WTC11 (cell line): ENCODE measurements around the gene RBFOX2. TPM values are rescaled to one million over a fixed set of nuclear protein-coding genes. Genes with fewer than 3 reads are reported as not detected.

Source experiments
- ATAC-seq: fragments of 200-7000 bp; cut with Tn5 transposase; 2 replicates; pipeline ENCODE4 v1.10.0; 2021; ENCODE audit warnings: mild to moderate bottlenecking, moderate library complexity
- CTCF ChIA-PET: fragments of 300-600 bp; sonication (Branson Sonifier 250); formaldehyde crosslinking; loops from one replicate; lab custom pipeline; 2021; ENCODE audit warnings: antibody characterized with exemption; lab: Charles Lee
- POLR2A ChIA-PET: fragments of 350-600 bp; sonication (Branson Sonifier 250); formaldehyde crosslinking; loops from one replicate; lab custom pipeline; 2021; ENCODE audit warnings: antibody characterized with exemption; lab: Charles Lee
- DNase-seq: peaks from one replicate; pipeline ENCODE4 v3.0.0; 2021; ENCODE audit warnings: low spot score
- H3K27ac Mint-ChIP-seq: 2 replicates; pipeline ENCODE4 v1.8.0; 2021; ENCODE audit warnings: mixed read lengths
- H3K27me3 Mint-ChIP-seq: 2 replicates; pipeline ENCODE4 v1.8.0; 2021; ENCODE audit warnings: low read depth, mild to moderate bottlenecking, moderate library complexity, mixed read lengths
- H3K36me3 Mint-ChIP-seq: 2 replicates; pipeline ENCODE4 v1.8.0; 2021; ENCODE audit warnings: mixed read lengths
- H3K4me1 Mint-ChIP-seq: 2 replicates; pipeline ENCODE4 v1.8.0; 2022; ENCODE audit warnings: mixed read lengths
- H3K4me3 Mint-ChIP-seq: 2 replicates; pipeline ENCODE4 v1.8.0; 2021; ENCODE audit warnings: mild to moderate bottlenecking, moderate library complexity, mixed read lengths
- H3K9me3 Mint-ChIP-seq: 2 replicates; pipeline ENCODE4 v1.8.0; 2021; ENCODE audit warnings: mixed read lengths
- ATF1 ChIP-seq: sonication (generic); formaldehyde crosslinking; IDR thresholded peaks from 2 replicates; pipeline ENCODE4 v1.8.1; 2023; ENCODE audit warnings: mild to moderate bottlenecking, moderate library complexity, missing genetic modification reagents
- ATF2 ChIP-seq: sonication (generic); formaldehyde crosslinking; IDR thresholded peaks from 2 replicates; pipeline ENCODE4 v1.8.1; 2022; ENCODE audit warnings: low read depth, missing genetic modification reagents, borderline replicate concordance
- ATF3 ChIP-seq: sonication (generic); formaldehyde crosslinking; conservative IDR thresholded peaks from 2 replicates; pipeline ENCODE4 v1.8.1; 2022; ENCODE audit warnings: mild to moderate bottlenecking, missing genetic modification reagents
- E2F4 ChIP-seq: sonication (generic); formaldehyde crosslinking; IDR thresholded peaks from 2 replicates; pipeline ENCODE4 v1.8.1; 2022; ENCODE audit warnings: low read depth, mild to moderate bottlenecking, moderate library complexity, missing genetic modification reagents, borderline replicate concordance
- EMX1 ChIP-seq: fragments of 250-450 bp; sonication (Bioruptor Pico); IDR thresholded peaks from 2 replicates; pipeline ENCODE4 v1.8.0; 2021; ENCODE audit warnings: mild to moderate bottlenecking
- ETV6 ChIP-seq: sonication (generic); formaldehyde crosslinking; IDR thresholded peaks from 2 replicates; pipeline ENCODE4 v1.8.1; 2022; ENCODE audit warnings: mild to moderate bottlenecking, missing genetic modification reagents
- FOXJ3 ChIP-seq: sonication (generic); formaldehyde crosslinking; IDR thresholded peaks from 2 replicates; pipeline ENCODE4 v1.9.0; 2021; ENCODE audit warnings: missing genetic modification reagents, mild to moderate bottlenecking, borderline replicate concordance
- GTF2I ChIP-seq: fragments of 250-450 bp; sonication (Bioruptor Pico); conservative IDR thresholded peaks from 2 replicates; pipeline ENCODE4 v1.4.0; 2021; ENCODE audit warnings: mild to moderate bottlenecking
- IRF1 ChIP-seq: sonication (generic); formaldehyde crosslinking; IDR thresholded peaks from 2 replicates; pipeline ENCODE4 v1.8.0; 2023; ENCODE audit warnings: missing genetic modification reagents
- MAX ChIP-seq: sonication (generic); formaldehyde crosslinking; IDR thresholded peaks from 2 replicates; pipeline ENCODE4 v1.8.0; 2022; ENCODE audit warnings: mild to moderate bottlenecking, missing genetic modification reagents
- MXD4 ChIP-seq: fragments of 250-450 bp; sonication (Bioruptor Pico); IDR thresholded peaks from 2 replicates; pipeline ENCODE4 v1.8.0; 2021; ENCODE audit warnings: mild to moderate bottlenecking, moderate library complexity, borderline replicate concordance
- MYBL2 ChIP-seq: sonication (generic); formaldehyde crosslinking; IDR thresholded peaks from 2 replicates; pipeline ENCODE4 v1.8.1; 2023; ENCODE audit warnings: mild to moderate bottlenecking, moderate library complexity, missing genetic modification reagents
- NFYB ChIP-seq: sonication (generic); formaldehyde crosslinking; conservative IDR thresholded peaks from 2 replicates; pipeline ENCODE4 v1.8.0; 2022; ENCODE audit warnings: low read depth, missing genetic modification reagents
- NR3C1 ChIP-seq: sonication (generic); formaldehyde crosslinking; conservative IDR thresholded peaks from 2 replicates; pipeline ENCODE4 v1.8.1; 2023; ENCODE audit warnings: low read depth, mild to moderate bottlenecking, missing genetic modification reagents
- SMAD3 ChIP-seq: sonication (generic); formaldehyde crosslinking; IDR thresholded peaks from 2 replicates; pipeline ENCODE4 v1.8.0; 2022; ENCODE audit warnings: missing genetic modification reagents, mild to moderate bottlenecking, borderline replicate concordance
- SMAD4 ChIP-seq: sonication (generic); formaldehyde crosslinking; IDR thresholded peaks from 2 replicates; pipeline ENCODE4 v1.8.0; 2022; ENCODE audit warnings: mild to moderate bottlenecking, missing genetic modification reagents
- SOX15 ChIP-seq: fragments of 250-450 bp; sonication (Bioruptor Pico); IDR thresholded peaks from 2 replicates; pipeline ENCODE4 v1.9.0; 2021; ENCODE audit warnings: mild to moderate bottlenecking
- SP1 ChIP-seq: sonication (generic); formaldehyde crosslinking; conservative IDR thresholded peaks from 2 replicates; pipeline ENCODE4 v1.8.1; 2022; ENCODE audit warnings: missing genetic modification reagents
- STAT6 ChIP-seq: sonication (generic); formaldehyde crosslinking; conservative IDR thresholded peaks from 2 replicates; pipeline ENCODE4 v1.8.1; 2023; ENCODE audit warnings: mild to moderate bottlenecking, low read depth, missing genetic modification reagents, moderate library complexity
- TEAD1 ChIP-seq: sonication (generic); formaldehyde crosslinking; IDR thresholded peaks from 2 replicates; pipeline ENCODE4 v1.8.0; 2022; ENCODE audit warnings: mild to moderate bottlenecking, missing genetic modification reagents
- USF1 ChIP-seq: sonication (generic); formaldehyde crosslinking; IDR thresholded peaks from 2 replicates; pipeline ENCODE4 v1.8.0; 2022; ENCODE audit warnings: mild to moderate bottlenecking, missing genetic modification reagents
- ZBTB21 ChIP-seq: sonication (generic); formaldehyde crosslinking; IDR thresholded peaks from 2 replicates; pipeline ENCODE4 v1.8.1; 2023; ENCODE audit warnings: mild to moderate bottlenecking, missing genetic modification reagents, borderline replicate concordance
- ZNF121 ChIP-seq: sonication (generic); formaldehyde crosslinking; IDR thresholded peaks from 2 replicates; pipeline ENCODE4 v1.8.0; 2023; ENCODE audit warnings: missing genetic modification reagents
- ZNF317 ChIP-seq: sonication (generic); formaldehyde crosslinking; IDR thresholded peaks from 2 replicates; pipeline ENCODE4 v1.8.1; 2023; ENCODE audit warnings: low read depth, mild to moderate bottlenecking, moderate library complexity, missing genetic modification reagents, borderline replicate concordance
- ZSCAN18 ChIP-seq: fragments of 250-450 bp; sonication (Bioruptor Pico); IDR thresholded peaks from 2 replicates; pipeline ENCODE4 v2.1.2; 2022; ENCODE audit warnings: mild to moderate bottlenecking, moderate library complexity
- total RNA-seq: library from RNA; stranded (reverse); gene quantifications from 3 replicates; pipeline ENCODE4 v1.2.3, GENCODE V29; 2021

RBFOX2 gene
- total RNA-seq, 1 experiment from 2014 or later, result 107 TPM

GRCh38 chr22:36077271-36077670 is 48.6 kb upstream of the RBFOX2 start:
- H3K4me1 Mint-ChIP-seq, result no peaks in the 10 kb centered on the region
- no peak for ATAC-seq
- CTCF ChIA-PET, result interaction anchor here (1.1 to 8.6 kb wide), 2 partner anchors 11 to 47 kb away, joined by 3 to 82 read pairs; no protein-coding TSS in a partner anchor
- H3K27ac Mint-ChIP-seq, result no peak overlapping the region
- DNase-seq, result no peak
- H3K27me3 Mint-ChIP-seq, result no peaks in the 10 kb centered on the region
- peaks cover 6% of the 10 kb centered on the region for H3K9me3 Mint-ChIP-seq
- POLR2A ChIA-PET, result no interaction called here
- TF ChIP-seq MYBL2 (no peak), GTF2I (CRISPR knock-in tag) (no peak), STAT6 (CRISPR knock-in tag) (no peak), SMAD3 (CRISPR knock-in tag) (no peak), MAX (CRISPR knock-in tag) (no peak), TEAD1 (CRISPR knock-in tag) (no peak), SOX15 (no peak), ZSCAN18 (CRISPR knock-in tag) (no peak), SMAD4 (CRISPR knock-in tag) (no peak), USF1 (CRISPR knock-in tag) (no peak), NFYB (no peak), FOXJ3 (CRISPR knock-in tag) (no peak), ETV6 (CRISPR knock-in tag) (no peak), NR3C1 (CRISPR knock-in tag) (no peak), SP1 (no peak), EMX1 (no peak), MXD4 (CRISPR knock-in tag) (no peak), ATF2 (CRISPR knock-in tag) (no peak), ZBTB21 (CRISPR knock-in tag) (no peak), IRF1 (CRISPR knock-in tag) (no peak)
- H3K4me3 Mint-ChIP-seq, result no peak overlapping the region
- H3K36me3 Mint-ChIP-seq, result no peaks in the 10 kb centered on the region

GRCh38 chr22:36075724-36076123 is 47.1 kb upstream of the RBFOX2 start:
- no peak for TF ChIP-seq ATF2 (CRISPR knock-in tag)
- no peak for TF ChIP-seq ZNF317 (CRISPR knock-in tag)
- TF ChIP-seq ZNF121 (CRISPR knock-in tag), result 0 out of 2 replicates have a peak, but pooled peaks have one; percentile 14
- no peak for TF ChIP-seq E2F4 (CRISPR knock-in tag)
- no peak for TF ChIP-seq ATF1 (CRISPR knock-in tag)
- no peak for TF ChIP-seq ATF3 (CRISPR knock-in tag)
- peaks cover 6% of the 10 kb centered on the region for H3K9me3 Mint-ChIP-seq
- H3K4me3 Mint-ChIP-seq, result no peak overlapping the region
- ChIA-PET POLR2A (interaction anchor here (0.6 kb wide), 1 partner anchor 281 kb away, joined by 4 read pairs; no protein-coding TSS in a partner anchor), CTCF (interaction anchor here (0.7 to 8.6 kb wide), 2 partner anchors 10 to 14 kb away, joined by 3 to 82 read pairs; no protein-coding TSS in a partner anchor)
- no peaks in the 10 kb centered on the region for H3K4me1 Mint-ChIP-seq
- no peaks in the 10 kb centered on the region for H3K27me3 Mint-ChIP-seq
- no peak for ATAC-seq
- no peak for DNase-seq
- H3K27ac Mint-ChIP-seq, result no peak overlapping the region
- H3K36me3 Mint-ChIP-seq, result no peaks in the 10 kb centered on the region
